SK-N-SH (cell line): ENCODE measurements around the gene VEGFA.

Experiments
- CTCF ChIP-seq: fragments of 200-600 bp; sonication (generic); IDR thresholded peaks from 2 replicates; pipeline ENCODE4 v1.6.1; 2017; ENCODE audit warnings: antibody characterized with exemption, mild to moderate bottlenecking, moderate library complexity
- EZH2phosphoT487 ChIP-seq: fragments of 200-600 bp; sonication (generic); IDR thresholded peaks from 2 replicates; pipeline ENCODE4 v1.6.1; 2017; ENCODE audit warnings: low read depth, mixed run types, mild to moderate bottlenecking, antibody characterized with exemption, moderate library complexity, borderline replicate concordance
- ZBTB33 ChIP-seq: IDR thresholded peaks from 2 replicates; pipeline ENCODE4 v1.4.0; 2012; ENCODE audit warnings: low read depth, borderline replicate concordance

GRCh38 chr6:43736211-43736786 is 33.7 kb upstream of the VEGFA start:
- no peak for TF ChIP-seq CTCF
- no peak for TF ChIP-seq ZBTB33
- TF ChIP-seq EZH2phosphoT487: no peak
